Measurements from ENCODE around the gene FHL5.

FHL5 gene

DNA sequence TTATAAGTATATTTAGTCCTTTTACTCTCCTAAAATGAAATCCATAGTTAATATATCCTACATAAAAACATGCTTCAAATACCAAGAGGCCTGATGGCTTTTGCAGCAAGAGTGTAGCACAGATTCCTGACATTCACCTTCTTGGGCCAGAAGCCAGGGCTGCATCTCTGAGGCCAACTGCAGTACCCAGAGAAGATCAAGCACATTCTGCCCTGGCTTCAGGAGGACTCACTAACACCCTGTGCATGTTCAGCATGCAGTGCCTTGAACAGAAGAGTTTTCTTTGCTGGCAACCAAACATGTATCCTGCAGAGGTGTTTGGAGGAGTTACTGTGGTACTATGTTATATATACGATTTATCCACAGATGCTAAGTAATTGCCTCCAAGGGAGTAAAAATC is 90.3 kb downstream of the FHL5 start:
- TF ChIP-seq, protein P1, sequence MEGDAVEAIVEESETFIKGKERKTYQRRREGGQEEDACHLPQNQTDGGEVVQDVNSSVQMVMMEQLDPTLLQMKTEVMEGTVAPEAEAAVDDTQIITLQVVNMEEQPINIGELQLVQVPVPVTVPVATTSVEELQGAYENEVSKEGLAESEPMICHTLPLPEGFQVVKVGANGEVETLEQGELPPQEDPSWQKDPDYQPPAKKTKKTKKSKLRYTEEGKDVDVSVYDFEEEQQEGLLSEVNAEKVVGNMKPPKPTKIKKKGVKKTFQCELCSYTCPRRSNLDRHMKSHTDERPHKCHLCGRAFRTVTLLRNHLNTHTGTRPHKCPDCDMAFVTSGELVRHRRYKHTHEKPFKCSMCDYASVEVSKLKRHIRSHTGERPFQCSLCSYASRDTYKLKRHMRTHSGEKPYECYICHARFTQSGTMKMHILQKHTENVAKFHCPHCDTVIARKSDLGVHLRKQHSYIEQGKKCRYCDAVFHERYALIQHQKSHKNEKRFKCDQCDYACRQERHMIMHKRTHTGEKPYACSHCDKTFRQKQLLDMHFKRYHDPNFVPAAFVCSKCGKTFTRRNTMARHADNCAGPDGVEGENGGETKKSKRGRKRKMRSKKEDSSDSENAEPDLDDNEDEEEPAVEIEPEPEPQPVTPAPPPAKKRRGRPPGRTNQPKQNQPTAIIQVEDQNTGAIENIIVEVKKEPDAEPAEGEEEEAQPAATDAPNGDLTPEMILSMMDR (IDR thresholded peaks at IDR 0.05; ENCODE audit: low read depth, low read length, missing control alignments): no peak
- no peak overlapping the region for H3K4me3 ChIP-seq (ENCODE audit: low read depth, low read length)
- DNase-seq (ENCODE audit: low read depth): no peak

DNA sequence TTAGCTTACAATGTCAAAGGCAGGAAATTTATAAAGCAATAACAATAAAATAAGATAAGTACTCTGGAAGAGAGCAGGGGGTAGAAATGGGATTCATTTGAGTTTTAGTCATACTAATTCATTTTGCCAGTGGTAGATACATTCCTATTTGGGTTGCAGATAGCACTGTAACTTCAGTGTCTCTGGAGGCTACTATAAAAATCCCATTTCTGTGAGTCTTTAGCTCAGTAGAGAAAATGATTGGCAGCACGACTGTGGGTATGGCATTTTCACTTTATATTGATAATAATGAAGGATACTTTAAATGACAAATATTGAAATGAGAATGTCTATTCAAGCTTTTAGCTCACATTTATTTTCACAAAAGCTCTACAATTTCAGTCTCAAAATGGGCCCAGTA is 93.6 kb downstream of the FHL5 start:
- TF ChIP-seq, protein P1 (IDR thresholded peaks at IDR 0.05; ENCODE audit: low read depth, low read length, missing control alignments): no peak
- H3K4me3 ChIP-seq (ENCODE audit: low read depth, low read length): no peak overlapping the region
- no peak for DNase-seq (ENCODE audit: low read depth)

GRCh38 chr6:96657344-96657743 is 94.4 kb downstream of the FHL5 start:
- DNase-seq (ENCODE audit: low read depth): no peak
- H3K4me3 ChIP-seq (ENCODE audit: low read depth, low read length): no peak overlapping the region
- TF ChIP-seq, protein P1 (IDR thresholded peaks at IDR 0.05; ENCODE audit: low read depth, low read length, missing control alignments): no peak

- DNase-seq (ENCODE audit: low read depth): no peak
- TF ChIP-seq, protein P1 (IDR thresholded peaks at IDR 0.05; ENCODE audit: low read depth, low read length, missing control alignments): no peak
- H3K4me3 ChIP-seq (ENCODE audit: low read depth, low read length): no peak overlapping the region
These were observed 96.3 kb downstream of the FHL5 start for GRCh38 chr6:96659084-96659845.

All from GM12864 (cell line).